GM12878 (cell line): ENCODE results near the gene TMCC2. TPM values are rescaled to one million over a fixed set of nuclear protein-coding genes. Genes with fewer than 3 reads are reported as not detected.
A peak's percentile ranks its signal among the peaks of the same experiment; 100 is the strongest.

Source experiments
- CBX3 ChIP-seq: fragments of 200-600 bp; sonication (generic); IDR thresholded peaks from 2 replicates; pipeline ENCODE4 v1.6.1; 2016; ENCODE audit warnings: low read depth, borderline replicate concordance
- DPF2 ChIP-seq: fragments of 450-650 bp; IDR thresholded peaks from 2 replicates; pipeline ENCODE4 v1.6.1; 2017; ENCODE audit warnings: mild to moderate bottlenecking
- ETV6 ChIP-seq, 2 experiments: fragments of 450-650 bp in 1 of 2; IDR thresholded peaks in 1 of 2; conservative IDR thresholded peaks in 1 of 2; 2 replicates each; pipeline ENCODE4 v1.6.1; 2014; ENCODE audit warnings: antibody characterized with exemption in 1 of 2, borderline replicate concordance in 1 of 2, low read depth in 1 of 2, mild to moderate bottlenecking in 1 of 2, moderate library complexity in 1 of 2
- EZH2 ChIP-seq: IDR thresholded peaks from 2 replicates; pipeline ENCODE4 v1.6.1; 2012; ENCODE audit warnings: low read depth, mild to moderate bottlenecking, control low read depth, inconsistent platforms, low read length, borderline replicate concordance; ENCODE audit not compliant: control insufficient read depth
- HCFC1 ChIP-seq: fragments of 150-350 bp; IDR thresholded peaks from 2 replicates; pipeline ENCODE4 v1.6.1; 2014; ENCODE audit warnings: low read length
- IKZF1 ChIP-seq: fragments of 450-650 bp; conservative IDR thresholded peaks from 2 replicates; pipeline ENCODE4 v1.6.1; 2017; ENCODE audit warnings: antibody characterized with exemption, mild to moderate bottlenecking
- MEF2A ChIP-seq: IDR thresholded peaks from 2 replicates; pipeline ENCODE4 v1.6.1; 2011; ENCODE audit warnings: low read depth, mild to moderate bottlenecking, low read length, moderate library complexity; ENCODE audit not compliant: insufficient read depth
- MTA2 ChIP-seq: fragments of 450-650 bp; IDR thresholded peaks from 2 replicates; pipeline ENCODE4 v1.6.1; 2016; ENCODE audit warnings: low read depth, mild to moderate bottlenecking, moderate library complexity
- NFYB ChIP-seq: IDR thresholded peaks from 2 replicates; pipeline ENCODE4 v1.6.1; 2011; ENCODE audit warnings: low read depth, mild to moderate bottlenecking, low read length, improper control_type of control experiment, moderate library complexity; ENCODE audit not compliant: insufficient read depth
- PML ChIP-seq: IDR thresholded peaks from 2 replicates; pipeline ENCODE4 v1.6.1; 2012; ENCODE audit warnings: low read length, inconsistent platforms
- RBBP5 ChIP-seq: fragments of 200-600 bp; sonication (generic); conservative IDR thresholded peaks from 2 replicates; pipeline ENCODE4 v1.6.1; 2016
- RCOR1 ChIP-seq: conservative IDR thresholded peaks from 2 replicates; pipeline ENCODE4 v1.6.1; 2012; ENCODE audit warnings: low read depth, low read length, improper control_type of control experiment
- SIX5 ChIP-seq: IDR thresholded peaks from 2 replicates; pipeline ENCODE4 v1.6.1; 2011; ENCODE audit warnings: mild to moderate bottlenecking, low read depth, low read length, moderate library complexity; ENCODE audit not compliant: severe bottlenecking
- SUZ12 ChIP-seq: fragments of 200-600 bp; sonication (generic); IDR thresholded peaks from one replicate; pipeline ENCODE4 v1.6.1; 2018; ENCODE audit warnings: antibody characterized with exemption, mild to moderate bottlenecking; ENCODE audit not compliant: unreplicated experiment
- WRNIP1 ChIP-seq: IDR thresholded peaks from 2 replicates; pipeline ENCODE4 v1.6.1; 2011; ENCODE audit warnings: low read depth, low read length, improper control_type of control experiment, borderline replicate concordance
- YBX1 ChIP-seq: fragments of 450-650 bp; IDR thresholded peaks from 2 replicates; pipeline ENCODE4 v1.6.1; 2016; ENCODE audit warnings: antibody characterized with exemption
- ZSCAN29 ChIP-seq: fragments of 450-650 bp; IDR thresholded peaks from 2 replicates; pipeline ENCODE4 v1.6.1; 2017; ENCODE audit warnings: mild to moderate bottlenecking, moderate library complexity
- polyA plus RNA-seq, 11 experiments: library from polyadenylated mRNA; depleted of rRNA in 4 of 11; unstranded in 6 of 11; stranded (reverse) in 5 of 11; fragments of >200 nt; fragmentation: Nextera tagmentation in 4 of 11; fragmentation: Illumina TruSeq in 1 of 11; extraction: Ambion mirVana in 4 of 11; extraction: Trizol in 1 of 11; gene quantifications; 1 replicate in 1 of 11; 2 replicates in 10 of 11; pipeline versions ENCODE4 v1.2.1 to v1.2.3, GENCODE V29; 2011 to 2016; ENCODE audit warnings: inconsistent platforms in 2 of 11, missing spikeins in 2 of 11, low read depth in 1 of 11
- total RNA-seq, 4 experiments: library from RNA; depleted of rRNA in 3 of 4; stranded (reverse); fragments of >200 nt in 3 of 4; fragmentation: Illumina TruSeq in 1 of 4; extraction: Trizol in 1 of 4; gene quantifications; 2 replicates each; pipeline versions ENCODE4 v1.2.1 to v1.2.3, GENCODE V29; 2013 to 2021
- TF ChIP-seq, protein P1 (sequence below): fragments of 450-650 bp; IDR thresholded peaks from 2 replicates; pipeline ENCODE4 v1.6.1; 2017; ENCODE audit warnings: mild to moderate bottlenecking, moderate library complexity
- TF ChIP-seq, protein P2 (sequence below): IDR thresholded peaks from 2 replicates; pipeline ENCODE4 v1.6.1; 2012; ENCODE audit warnings: low read depth, low read length, improper control_type of control experiment
- TF ChIP-seq, protein P3 (sequence below): fragments of 450-650 bp; IDR thresholded peaks from 2 replicates; pipeline ENCODE4 v1.6.1; 2014; ENCODE audit warnings: mild to moderate bottlenecking
- TF ChIP-seq, protein P4 (sequence below): fragments of 450-650 bp; IDR thresholded peaks from 2 replicates; pipeline ENCODE4 v1.6.1; 2017; ENCODE audit warnings: borderline replicate concordance
- TF ChIP-seq, protein P5 (sequence below): IDR thresholded peaks from 2 replicates; pipeline ENCODE4 v1.6.1; 2011; ENCODE audit warnings: mild to moderate bottlenecking, low read depth, low read length, moderate library complexity; ENCODE audit not compliant: insufficient replicate concordance

The TMCC2 gene
- total and polyA plus RNA-seq, 10 of the 15 experiments (the other 5 are each of a cell fraction or from before 2014, with no cell fraction given): 0.06 to 2.3 (median 0.76) TPM

DNA sequence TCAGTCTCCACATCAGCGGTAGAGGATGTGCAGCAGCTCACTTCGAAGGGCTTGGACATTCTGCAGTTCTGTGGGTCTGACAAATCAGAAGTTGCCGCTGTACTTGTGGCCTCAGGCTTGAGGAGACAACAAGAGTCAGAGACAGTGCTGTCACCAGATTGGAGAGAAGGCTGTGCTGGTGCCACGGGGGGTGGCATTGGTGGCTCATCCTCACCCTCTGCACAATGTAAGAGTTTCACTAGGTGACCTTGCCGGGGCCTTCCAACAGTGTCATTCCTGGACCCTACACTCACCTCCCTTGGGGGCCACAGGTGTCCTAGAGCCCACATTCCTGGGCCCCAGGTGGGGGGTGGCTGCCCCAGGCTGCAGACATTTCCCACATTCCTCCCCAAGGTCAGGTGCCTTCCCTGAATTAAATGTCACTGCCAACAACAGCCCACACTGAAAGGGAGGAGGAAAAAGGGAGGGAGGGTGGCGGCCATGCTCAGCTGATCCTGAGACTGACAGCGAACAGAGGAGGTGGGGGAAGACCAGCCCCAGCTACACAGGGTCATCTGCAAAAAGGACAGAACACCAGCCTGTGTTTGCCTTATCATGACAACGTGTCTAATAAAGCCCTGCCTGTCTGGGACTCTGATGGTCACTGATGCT is 46.4 kb downstream of the TMCC2 start (continued):
- TF ChIP-seq, protein P1, sequence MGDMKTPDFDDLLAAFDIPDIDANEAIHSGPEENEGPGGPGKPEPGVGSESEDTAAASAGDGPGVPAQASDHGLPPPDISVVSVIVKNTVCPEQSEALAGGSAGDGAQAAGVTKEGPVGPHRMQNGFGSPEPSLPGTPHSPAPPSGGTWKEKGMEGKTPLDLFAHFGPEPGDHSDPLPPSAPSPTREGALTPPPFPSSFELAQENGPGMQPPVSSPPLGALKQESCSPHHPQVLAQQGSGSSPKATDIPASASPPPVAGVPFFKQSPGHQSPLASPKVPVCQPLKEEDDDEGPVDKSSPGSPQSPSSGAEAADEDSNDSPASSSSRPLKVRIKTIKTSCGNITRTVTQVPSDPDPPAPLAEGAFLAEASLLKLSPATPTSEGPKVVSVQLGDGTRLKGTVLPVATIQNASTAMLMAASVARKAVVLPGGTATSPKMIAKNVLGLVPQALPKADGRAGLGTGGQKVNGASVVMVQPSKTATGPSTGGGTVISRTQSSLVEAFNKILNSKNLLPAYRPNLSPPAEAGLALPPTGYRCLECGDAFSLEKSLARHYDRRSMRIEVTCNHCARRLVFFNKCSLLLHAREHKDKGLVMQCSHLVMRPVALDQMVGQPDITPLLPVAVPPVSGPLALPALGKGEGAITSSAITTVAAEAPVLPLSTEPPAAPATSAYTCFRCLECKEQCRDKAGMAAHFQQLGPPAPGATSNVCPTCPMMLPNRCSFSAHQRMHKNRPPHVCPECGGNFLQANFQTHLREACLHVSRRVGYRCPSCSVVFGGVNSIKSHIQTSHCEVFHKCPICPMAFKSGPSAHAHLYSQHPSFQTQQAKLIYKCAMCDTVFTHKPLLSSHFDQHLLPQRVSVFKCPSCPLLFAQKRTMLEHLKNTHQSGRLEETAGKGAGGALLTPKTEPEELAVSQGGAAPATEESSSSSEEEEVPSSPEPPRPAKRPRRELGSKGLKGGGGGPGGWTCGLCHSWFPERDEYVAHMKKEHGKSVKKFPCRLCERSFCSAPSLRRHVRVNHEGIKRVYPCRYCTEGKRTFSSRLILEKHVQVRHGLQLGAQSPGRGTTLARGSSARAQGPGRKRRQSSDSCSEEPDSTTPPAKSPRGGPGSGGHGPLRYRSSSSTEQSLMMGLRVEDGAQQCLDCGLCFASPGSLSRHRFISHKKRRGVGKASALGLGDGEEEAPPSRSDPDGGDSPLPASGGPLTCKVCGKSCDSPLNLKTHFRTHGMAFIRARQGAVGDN: no peak
- TF ChIP-seq WRNIP1: no peak
- TF ChIP-seq MTA2: no peak
- TF ChIP-seq NFYB: no peak
- TF ChIP-seq IKZF1: 0 out of 2 replicates have a peak, but pooled peaks have one; percentile 12
- TF ChIP-seq YBX1: no peak
- TF ChIP-seq CBX3: no peak
- 0 out of 2 replicates have a peak, but pooled peaks have one; percentile 11 for TF ChIP-seq DPF2
- TF ChIP-seq EZH2: no peak
- TF ChIP-seq HCFC1: no peak
- TF ChIP-seq, protein P2, sequence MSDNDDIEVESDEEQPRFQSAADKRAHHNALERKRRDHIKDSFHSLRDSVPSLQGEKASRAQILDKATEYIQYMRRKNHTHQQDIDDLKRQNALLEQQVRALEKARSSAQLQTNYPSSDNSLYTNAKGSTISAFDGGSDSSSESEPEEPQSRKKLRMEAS: no peak
- TF ChIP-seq PML: no peak
- TF ChIP-seq, protein P3, sequence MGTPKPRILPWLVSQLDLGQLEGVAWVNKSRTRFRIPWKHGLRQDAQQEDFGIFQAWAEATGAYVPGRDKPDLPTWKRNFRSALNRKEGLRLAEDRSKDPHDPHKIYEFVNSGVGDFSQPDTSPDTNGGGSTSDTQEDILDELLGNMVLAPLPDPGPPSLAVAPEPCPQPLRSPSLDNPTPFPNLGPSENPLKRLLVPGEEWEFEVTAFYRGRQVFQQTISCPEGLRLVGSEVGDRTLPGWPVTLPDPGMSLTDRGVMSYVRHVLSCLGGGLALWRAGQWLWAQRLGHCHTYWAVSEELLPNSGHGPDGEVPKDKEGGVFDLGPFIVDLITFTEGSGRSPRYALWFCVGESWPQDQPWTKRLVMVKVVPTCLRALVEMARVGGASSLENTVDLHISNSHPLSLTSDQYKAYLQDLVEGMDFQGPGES: no peak
- TF ChIP-seq, protein P4, sequence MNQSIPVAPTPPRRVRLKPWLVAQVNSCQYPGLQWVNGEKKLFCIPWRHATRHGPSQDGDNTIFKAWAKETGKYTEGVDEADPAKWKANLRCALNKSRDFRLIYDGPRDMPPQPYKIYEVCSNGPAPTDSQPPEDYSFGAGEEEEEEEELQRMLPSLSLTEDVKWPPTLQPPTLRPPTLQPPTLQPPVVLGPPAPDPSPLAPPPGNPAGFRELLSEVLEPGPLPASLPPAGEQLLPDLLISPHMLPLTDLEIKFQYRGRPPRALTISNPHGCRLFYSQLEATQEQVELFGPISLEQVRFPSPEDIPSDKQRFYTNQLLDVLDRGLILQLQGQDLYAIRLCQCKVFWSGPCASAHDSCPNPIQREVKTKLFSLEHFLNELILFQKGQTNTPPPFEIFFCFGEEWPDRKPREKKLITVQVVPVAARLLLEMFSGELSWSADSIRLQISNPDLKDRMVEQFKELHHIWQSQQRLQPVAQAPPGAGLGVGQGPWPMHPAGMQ: no peak
- TF ChIP-seq RCOR1: no peak
- no peak for TF ChIP-seq ZSCAN29
- TF ChIP-seq SIX5: no peak
- TF ChIP-seq, protein P5, sequence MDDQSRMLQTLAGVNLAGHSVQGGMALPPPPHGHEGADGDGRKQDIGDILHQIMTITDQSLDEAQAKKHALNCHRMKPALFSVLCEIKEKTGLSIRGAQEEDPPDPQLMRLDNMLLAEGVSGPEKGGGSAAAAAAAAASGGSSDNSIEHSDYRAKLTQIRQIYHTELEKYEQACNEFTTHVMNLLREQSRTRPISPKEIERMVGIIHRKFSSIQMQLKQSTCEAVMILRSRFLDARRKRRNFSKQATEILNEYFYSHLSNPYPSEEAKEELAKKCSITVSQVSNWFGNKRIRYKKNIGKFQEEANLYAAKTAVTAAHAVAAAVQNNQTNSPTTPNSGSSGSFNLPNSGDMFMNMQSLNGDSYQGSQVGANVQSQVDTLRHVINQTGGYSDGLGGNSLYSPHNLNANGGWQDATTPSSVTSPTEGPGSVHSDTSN: peak; percentile 77
- no peak for TF ChIP-seq ETV6 (conservative IDR thresholded peaks at IDR 0.05 in 1 of 2, IDR thresholded peaks at IDR 0.05 in 1 of 2; ENCODE audit: borderline replicate concordance in 1 of 2, low read depth in 1 of 2)
- TF ChIP-seq SUZ12: no peak
- no peak for TF ChIP-seq MEF2A
- no peak for TF ChIP-seq RBBP5
